Keratinocyte (primary cell): ENCODE results near the gene JCAD.

Experiments used
- EZH2 ChIP-seq: IDR thresholded peaks from one replicate; pipeline ENCODE4 v1.6.1; 2012; ENCODE audit warnings: inconsistent platforms, mild to moderate bottlenecking, low read length, moderate library complexity
- TF ChIP-seq, protein P1 (sequence below), 3 experiments: IDR thresholded peaks in 1 of 3; conservative IDR thresholded peaks in 1 of 3; optimal IDR thresholded peaks in 1 of 3; 2 replicates in 2 of 3; 3 replicates in 1 of 3; pipeline versions ENCODE3 to v1.5.1; 2011; ENCODE audit warnings: low read length in 3 of 3, mild to moderate bottlenecking in 3 of 3, moderate library complexity in 2 of 3, control low read depth in 1 of 3, inconsistent platforms in 1 of 3; ENCODE audit not compliant: insufficient read depth in 2 of 3; ENCODE audit errors: extremely low read depth in 1 of 3

GRCh38 chr10:30046476-30046875, 12.9 kb downstream of the JCAD start:
- TF ChIP-seq, protein P1, sequence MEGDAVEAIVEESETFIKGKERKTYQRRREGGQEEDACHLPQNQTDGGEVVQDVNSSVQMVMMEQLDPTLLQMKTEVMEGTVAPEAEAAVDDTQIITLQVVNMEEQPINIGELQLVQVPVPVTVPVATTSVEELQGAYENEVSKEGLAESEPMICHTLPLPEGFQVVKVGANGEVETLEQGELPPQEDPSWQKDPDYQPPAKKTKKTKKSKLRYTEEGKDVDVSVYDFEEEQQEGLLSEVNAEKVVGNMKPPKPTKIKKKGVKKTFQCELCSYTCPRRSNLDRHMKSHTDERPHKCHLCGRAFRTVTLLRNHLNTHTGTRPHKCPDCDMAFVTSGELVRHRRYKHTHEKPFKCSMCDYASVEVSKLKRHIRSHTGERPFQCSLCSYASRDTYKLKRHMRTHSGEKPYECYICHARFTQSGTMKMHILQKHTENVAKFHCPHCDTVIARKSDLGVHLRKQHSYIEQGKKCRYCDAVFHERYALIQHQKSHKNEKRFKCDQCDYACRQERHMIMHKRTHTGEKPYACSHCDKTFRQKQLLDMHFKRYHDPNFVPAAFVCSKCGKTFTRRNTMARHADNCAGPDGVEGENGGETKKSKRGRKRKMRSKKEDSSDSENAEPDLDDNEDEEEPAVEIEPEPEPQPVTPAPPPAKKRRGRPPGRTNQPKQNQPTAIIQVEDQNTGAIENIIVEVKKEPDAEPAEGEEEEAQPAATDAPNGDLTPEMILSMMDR (optimal IDR thresholded peaks at IDR 0.05 in 1 of 3, IDR thresholded peaks at IDR 0.05 in 1 of 3, conservative IDR thresholded peaks at IDR 0.05 in 1 of 3; ENCODE audit: extremely low read depth in 1 of 3, insufficient read depth in 2 of 3, low read length in 3 of 3) = no peak
- TF ChIP-seq EZH2 = no peak
